ENCODE data around the gene ENDOU. TPM values are rescaled to one million over a fixed set of nuclear protein-coding genes. Genes with fewer than 3 reads are reported as not detected.

Gene ENDOU
- total RNA-seq, 2 experiments from 2014 or later = 0.19 TPM; not detected in 1

- Histone ChIP-seq H3K9me3 (ENCODE audit: low read length) (no peaks in the 10 kb centered on the region), H3K9me2 (ENCODE audit: insufficient read depth, low read length) (no peaks in the 10 kb centered on the region), H2AFZ (ENCODE audit: low read length) (no peak overlapping the region), H3K4me1 (ENCODE audit: insufficient read depth, low read length, poor library complexity, severe bottlenecking) (peaks cover 34% of the 10 kb centered on the region), H3K27ac (ENCODE audit: low read depth, low read length, poor library complexity, severe bottlenecking) (no peak overlapping the region), H3K36me3 (ENCODE audit: insufficient read depth, low read length) (no peaks in the 10 kb centered on the region), H4K20me1 (ENCODE audit: insufficient read depth, low read length) (no peaks in the 10 kb centered on the region), H3K4me3 (ENCODE audit: low read depth, low read length, poor library complexity, severe bottlenecking) (no peak overlapping the region), H3K4me2 (ENCODE audit: low read length) (no peak overlapping the region), H3K79me2 (ENCODE audit: insufficient read depth, low read depth, low read length) (no peaks in the 10 kb centered on the region)
- no TSS peak for BruUV-seq (replicated peaks)
- ChIA-PET POLR2A (interaction anchor here (0.5 to 1.6 kb wide), 4 partner anchors 16 to 198 kb away, joined by 3 read pairs; no protein-coding TSS in a partner anchor), CTCF (ENCODE audit: unreplicated experiment) (interaction anchor here (1.4 to 2.5 kb wide), 2 partner anchors 18 to 20 kb away, joined by 4 to 10 read pairs; no protein-coding TSS in a partner anchor)
- intact Hi-C loops (cut with micrococcal nuclease; ENCODE audit: unreplicated experiment) = no loop called here
- DNase-seq (ENCODE audit: low spot score) = no peak
- TF ChIP-seq CTCF (conservative IDR thresholded peaks at IDR 0.05; ENCODE audit: low read length) = no peak
- TF ChIP-seq EZH2phosphoT487 (IDR thresholded peaks at IDR 0.05; ENCODE audit: borderline replicate concordance, low read depth, low read length) = no peak
Observed at GRCh38 chr12:47762850-47763465, 37.7 kb upstream of the ENDOU start.

- peak within 1 kb of the TSS; percentile 70 for H3K4me3 ChIP-seq (ENCODE audit: low read depth, low read length, poor library complexity, severe bottlenecking)
- ChIA-PET POLR2A (interaction anchor here (0.5 to 6.7 kb wide), 5 partner anchors 8 to 1533 kb away, joined by 6 to 44 read pairs (median 8); no protein-coding TSS in a partner anchor), CTCF (ENCODE audit: unreplicated experiment) (interaction anchor here (0.8 to 2.3 kb wide), 3 partner anchors 8 to 438 kb away, joined by 3 to 16 read pairs (median 13); no protein-coding TSS in a partner anchor)
- TF ChIP-seq CTCF (conservative IDR thresholded peaks at IDR 0.05; ENCODE audit: low read length) = peak; percentile 68
- TF ChIP-seq EZH2phosphoT487 (IDR thresholded peaks at IDR 0.05; ENCODE audit: borderline replicate concordance, low read depth, low read length) = no peak
- H4K20me1 ChIP-seq (ENCODE audit: insufficient read depth, low read length) = no peaks in the 10 kb centered on the region
- no peaks in the 10 kb centered on the region for H3K36me3 ChIP-seq (ENCODE audit: insufficient read depth, low read length)
- H3K4me1 ChIP-seq (ENCODE audit: insufficient read depth, low read length, poor library complexity, severe bottlenecking) = peaks cover 39% of the 10 kb centered on the region
- BruUV-seq (replicated peaks) = no TSS peak
- peak within 1 kb of the TSS; percentile 99 for H2AFZ ChIP-seq (ENCODE audit: low read length)
- H3K9me2 ChIP-seq (ENCODE audit: insufficient read depth, low read length) = no peaks in the 10 kb centered on the region
- intact Hi-C loops (cut with micrococcal nuclease; ENCODE audit: unreplicated experiment) = loop anchor here (1.0 kb wide), 1 partner anchor 17 kb away; no protein-coding TSS in a partner anchor
- H3K79me2 ChIP-seq (ENCODE audit: insufficient read depth, low read depth, low read length) = no peaks in the 10 kb centered on the region
- H3K27ac ChIP-seq (ENCODE audit: low read depth, low read length, poor library complexity, severe bottlenecking) = no peak within 1 kb of the TSS
- DNase-seq (ENCODE audit: low spot score) = peak; percentile 78
- no peaks in the 10 kb centered on the region for H3K9me3 ChIP-seq (ENCODE audit: low read length)
- peak within 1 kb of the TSS; percentile 92 for H3K4me2 ChIP-seq (ENCODE audit: low read length)
Observed at GRCh38 chr12:47758834-47759690, 33.8 kb upstream of the ENDOU start, which contains the start of gene RAPGEF3. Gene RAPGEF3 (minus strand): TSS chr12:47758880. CDS start chr12:47758556, 324 bp downstream.
